OCI-LY3 (cell line): ENCODE results near the gene DNAJC24.

Source experiments
- CTCF ChIP-seq: fragments of 200-600, 300-600 bp; sonication (generic); IDR thresholded peaks from 2 replicates; pipeline ENCODE4 v1.5.1; 2014; ENCODE audit warnings: antibody characterized with exemption, low read length, low read depth
- EZH2phosphoT487 ChIP-seq: fragments of 200-600 bp; shearing (Covaris generic); IDR thresholded peaks from 2 replicates; pipeline ENCODE4 v1.6.1; 2018; ENCODE audit warnings: antibody characterized with exemption, mixed run types, low read depth

- no peak for TF ChIP-seq CTCF
- TF ChIP-seq EZH2phosphoT487: no peak
Measured at GRCh38 chr11:31441296-31441695, 71.6 kb downstream of the DNAJC24 start.
